Type B pancreatic cell (in vitro differentiated cells): ENCODE data around the gene CCDC142. TPM values are rescaled to one million over a fixed set of nuclear protein-coding genes. Genes with fewer than 3 reads are reported as not detected.

Experiments
- DNase-seq: peaks from one replicate; pipeline ENCODE4 v3.0.0; 2021; ENCODE audit warnings: mixed read lengths; ENCODE audit not compliant: unreplicated experiment; ENCODE audit errors: extremely low spot score
- H3K27ac Mint-ChIP-seq: 2 replicates; pipeline ENCODE4 v1.8.0; 2021; ENCODE audit warnings: mild to moderate bottlenecking, mixed read lengths
- H3K27me3 Mint-ChIP-seq: 2 replicates; pipeline ENCODE4 v1.8.0; 2021; ENCODE audit warnings: mixed read lengths
- H3K36me3 Mint-ChIP-seq: 2 replicates; pipeline ENCODE4 v1.8.0; 2021; ENCODE audit warnings: mixed read lengths
- H3K4me1 Mint-ChIP-seq: one replicate; pipeline ENCODE4 v1.8.0; 2021; ENCODE audit warnings: mixed read lengths; ENCODE audit not compliant: unreplicated experiment
- H3K4me3 Mint-ChIP-seq: 2 replicates; pipeline ENCODE4 v1.8.0; 2021; ENCODE audit warnings: mild to moderate bottlenecking, mixed read lengths
- H3K9me3 Mint-ChIP-seq: 2 replicates; pipeline ENCODE4 v1.8.0; 2021; ENCODE audit warnings: mixed read lengths
- total RNA-seq: library from RNA; stranded (reverse); gene quantifications from 2 replicates; pipeline ENCODE4 v1.2.1, GENCODE V29; 2021; ENCODE audit warnings: low replicate concordance
- TF ChIP-seq, protein P1 (sequence below): fragments of 200-600 bp; sonication (generic); conservative IDR thresholded peaks from 2 replicates; pipeline ENCODE4 v1.5.0; 2021; ENCODE audit warnings: antibody characterized with exemption, mild to moderate bottlenecking

CCDC142 gene
- total RNA-seq, 1 donor from 2014 or later, result 30.1 TPM

DNA sequence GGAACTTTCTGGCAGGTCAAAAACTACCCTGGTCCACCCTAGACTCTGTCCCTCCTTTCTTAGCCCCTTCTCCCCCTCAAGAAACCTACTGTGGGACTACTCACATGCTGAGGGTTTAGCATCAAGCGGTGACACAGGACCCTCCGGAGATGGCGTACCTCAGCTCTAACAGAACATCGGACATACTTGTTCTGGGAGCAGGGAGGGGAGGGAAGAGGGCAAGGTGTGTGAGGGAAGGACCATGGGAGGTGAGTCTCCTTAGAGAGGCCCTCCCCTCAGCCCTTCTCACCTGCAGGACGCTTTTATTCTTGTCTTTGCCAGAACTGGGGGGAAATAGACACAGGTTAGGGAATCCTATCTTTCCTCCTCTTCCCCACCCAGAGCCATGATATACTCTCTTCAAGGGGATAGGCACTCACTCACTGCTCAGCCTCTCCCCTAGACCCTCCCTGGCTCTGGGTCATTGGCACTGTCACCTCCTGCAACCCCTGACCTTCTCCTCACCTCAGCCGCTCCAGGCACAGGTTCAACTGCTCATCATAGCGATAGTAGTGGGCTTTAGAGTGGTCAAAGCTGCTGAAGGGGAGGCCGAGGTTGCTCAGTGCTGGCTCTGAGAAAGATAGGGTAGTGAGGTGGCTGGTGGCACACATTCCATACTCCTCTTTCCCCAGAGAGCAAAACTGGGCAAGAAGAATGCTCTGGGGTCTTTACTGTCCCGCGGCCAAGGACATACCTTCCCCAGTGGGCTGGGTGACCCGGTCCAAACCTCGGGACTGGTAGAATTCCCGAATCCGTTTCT is 22.8 kb upstream of the CCDC142 start:
- DNase-seq, result no peak
- Mint-ChIP-seq H3K27me3 (peaks cover 73% of the 10 kb centered on the region), H3K9me3 (no peaks in the 10 kb centered on the region), H3K27ac (no peak overlapping the region), H3K36me3 (peaks cover 22% of the 10 kb centered on the region), H3K4me3 (peak overlapping the region; percentile 86), H3K4me1 (peaks cover 45% of the 10 kb centered on the region)
- TF ChIP-seq, protein P1, sequence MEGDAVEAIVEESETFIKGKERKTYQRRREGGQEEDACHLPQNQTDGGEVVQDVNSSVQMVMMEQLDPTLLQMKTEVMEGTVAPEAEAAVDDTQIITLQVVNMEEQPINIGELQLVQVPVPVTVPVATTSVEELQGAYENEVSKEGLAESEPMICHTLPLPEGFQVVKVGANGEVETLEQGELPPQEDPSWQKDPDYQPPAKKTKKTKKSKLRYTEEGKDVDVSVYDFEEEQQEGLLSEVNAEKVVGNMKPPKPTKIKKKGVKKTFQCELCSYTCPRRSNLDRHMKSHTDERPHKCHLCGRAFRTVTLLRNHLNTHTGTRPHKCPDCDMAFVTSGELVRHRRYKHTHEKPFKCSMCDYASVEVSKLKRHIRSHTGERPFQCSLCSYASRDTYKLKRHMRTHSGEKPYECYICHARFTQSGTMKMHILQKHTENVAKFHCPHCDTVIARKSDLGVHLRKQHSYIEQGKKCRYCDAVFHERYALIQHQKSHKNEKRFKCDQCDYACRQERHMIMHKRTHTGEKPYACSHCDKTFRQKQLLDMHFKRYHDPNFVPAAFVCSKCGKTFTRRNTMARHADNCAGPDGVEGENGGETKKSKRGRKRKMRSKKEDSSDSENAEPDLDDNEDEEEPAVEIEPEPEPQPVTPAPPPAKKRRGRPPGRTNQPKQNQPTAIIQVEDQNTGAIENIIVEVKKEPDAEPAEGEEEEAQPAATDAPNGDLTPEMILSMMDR, result no peak

DNA sequence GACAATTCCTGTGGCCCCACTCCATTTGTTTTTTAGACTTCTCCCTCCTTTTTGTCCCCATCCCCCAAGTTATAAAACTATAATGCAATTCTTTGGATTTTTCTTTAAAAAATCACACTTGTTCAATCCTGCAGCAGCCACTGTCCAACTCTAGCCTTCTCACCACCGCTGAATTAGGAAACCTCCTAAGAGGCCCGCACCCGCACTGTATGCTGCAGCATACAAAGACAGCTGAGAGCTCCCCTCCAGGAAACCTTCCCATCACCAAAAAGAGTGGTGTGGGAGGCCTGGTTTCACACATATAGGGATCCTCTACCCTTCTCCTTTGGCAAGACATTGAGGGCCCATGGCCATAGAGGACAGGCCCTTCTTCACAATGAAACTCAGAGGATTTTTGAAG is 21.8 kb upstream of the CCDC142 start:
- DNase-seq, result no peak
- peaks cover 73% of the 10 kb centered on the region for H3K27me3 Mint-ChIP-seq
- TF ChIP-seq, protein P1, result no peak
- H3K4me1 Mint-ChIP-seq, result peaks cover 45% of the 10 kb centered on the region
- H3K27ac Mint-ChIP-seq, result peak overlapping the region; percentile 51
- H3K9me3 Mint-ChIP-seq, result no peaks in the 10 kb centered on the region
- peak overlapping the region; percentile 86 for H3K4me3 Mint-ChIP-seq
- H3K36me3 Mint-ChIP-seq, result peaks cover 22% of the 10 kb centered on the region

DNA sequence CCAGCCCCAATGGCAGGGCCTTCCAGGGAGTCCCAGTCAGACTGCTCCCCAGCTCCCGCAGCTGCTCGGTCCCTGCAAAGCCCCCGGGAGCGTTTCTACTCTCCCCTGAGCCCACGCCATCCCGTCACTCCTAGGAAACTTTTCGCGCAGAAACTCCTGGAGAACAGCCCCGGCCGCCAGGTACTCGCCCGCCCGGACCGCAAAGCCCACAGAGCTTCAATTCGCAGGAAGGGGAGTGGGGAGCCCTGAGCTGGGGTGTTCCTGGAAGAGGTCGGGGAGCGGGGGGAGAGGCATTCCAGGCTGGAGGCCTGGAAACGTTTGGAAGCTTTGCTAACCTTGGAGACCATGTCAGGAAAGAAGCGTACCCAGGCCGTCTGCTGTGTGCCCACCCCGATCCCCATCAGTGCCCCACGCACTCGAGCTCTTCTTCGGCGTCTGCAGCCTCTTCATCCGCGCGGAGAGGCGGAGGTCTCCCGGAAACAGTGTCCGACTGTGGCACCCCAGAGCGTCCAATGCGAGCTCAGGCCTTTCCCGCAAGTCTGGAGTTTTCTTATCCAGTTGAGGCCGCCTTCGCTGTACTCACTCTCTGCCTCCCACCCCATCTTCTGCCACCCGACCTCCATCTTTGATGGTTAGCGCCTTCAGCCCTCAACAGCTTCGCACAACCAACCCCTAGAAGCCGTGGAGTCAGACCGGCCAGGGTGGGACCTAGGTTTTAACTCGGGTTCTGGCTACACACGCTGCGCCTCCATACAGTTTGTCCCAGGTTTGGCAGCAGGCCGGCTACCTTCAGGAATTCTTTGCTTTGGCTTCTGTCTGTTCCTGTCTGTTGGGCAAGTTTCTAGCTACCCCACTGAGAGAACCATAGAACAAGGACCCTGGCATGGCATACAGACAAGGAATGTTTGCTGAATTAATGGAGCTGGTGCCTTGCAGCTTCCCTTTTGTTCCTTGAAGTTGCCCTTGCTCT is 21.0 kb upstream of the CCDC142 start:
- Mint-ChIP-seq H3K4me1 (peaks cover 48% of the 10 kb centered on the region), H3K9me3 (no peaks in the 10 kb centered on the region), H3K4me3 (peak overlapping the region; percentile 86), H3K36me3 (peaks cover 22% of the 10 kb centered on the region), H3K27ac (peak overlapping the region; percentile 73), H3K27me3 (peaks cover 76% of the 10 kb centered on the region)
- TF ChIP-seq, protein P1, result no peak
- DNase-seq, result no peak

- TF ChIP-seq, protein P1, result no peak
- Mint-ChIP-seq H3K27me3 (peaks cover 76% of the 10 kb centered on the region), H3K4me1 (peaks cover 46% of the 10 kb centered on the region), H3K4me3 (peak overlapping the region; percentile 86), H3K36me3 (peaks cover 22% of the 10 kb centered on the region), H3K9me3 (no peaks in the 10 kb centered on the region), H3K27ac (peak overlapping the region; percentile 73)
- no peak for DNase-seq
These were observed 20.1 kb upstream of the CCDC142 start for GRCh38 chr2:74502720-74503505.

DNA sequence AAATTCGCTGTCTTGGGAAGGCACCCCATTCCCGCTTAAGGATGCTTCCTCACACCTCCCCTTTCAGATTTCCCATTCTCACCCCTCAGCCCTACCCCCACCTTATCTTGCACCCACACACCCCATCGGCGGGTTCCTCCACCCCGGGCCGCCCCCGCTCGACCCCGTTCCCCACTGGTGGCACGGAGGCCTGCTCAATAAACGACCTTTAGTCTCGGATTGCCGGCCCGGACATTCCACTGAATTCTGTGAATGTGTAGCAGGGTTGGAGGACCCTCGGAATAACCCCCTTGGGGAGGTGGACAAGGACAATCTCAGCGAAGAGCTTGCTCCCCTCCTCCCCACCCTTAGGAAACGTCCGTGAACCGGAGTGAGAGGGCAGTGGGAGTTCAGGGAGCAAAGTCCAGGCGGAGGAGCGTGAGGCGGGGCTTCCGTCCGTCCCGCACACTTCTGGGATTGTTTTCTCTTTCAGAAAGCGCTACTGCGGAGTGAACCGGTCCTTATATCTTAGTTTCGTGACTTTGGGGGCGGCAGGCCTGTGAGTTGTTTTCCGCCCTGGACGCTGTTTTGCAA is 19.4 kb upstream of the CCDC142 start:
- DNase-seq, result no peak

More for the DNA sequence above, 19.4 kb upstream of the CCDC142 start:
- Mint-ChIP-seq H3K27me3 (peaks cover 83% of the 10 kb centered on the region), H3K9me3 (no peaks in the 10 kb centered on the region), H3K4me3 (peak overlapping the region; percentile 86), H3K27ac (peak overlapping the region; percentile 54), H3K4me1 (peaks cover 46% of the 10 kb centered on the region), H3K36me3 (peaks cover 22% of the 10 kb centered on the region)
- TF ChIP-seq, protein P1, result no peak
